ENCODE results near the gene MEX3D. TPM values are rescaled to one million over a fixed set of nuclear protein-coding genes. Genes with fewer than 3 reads are reported as not detected.

Gene MEX3D
- total RNA-seq, 1 donor from 2014 or later, result 25.3 TPM

DNA sequence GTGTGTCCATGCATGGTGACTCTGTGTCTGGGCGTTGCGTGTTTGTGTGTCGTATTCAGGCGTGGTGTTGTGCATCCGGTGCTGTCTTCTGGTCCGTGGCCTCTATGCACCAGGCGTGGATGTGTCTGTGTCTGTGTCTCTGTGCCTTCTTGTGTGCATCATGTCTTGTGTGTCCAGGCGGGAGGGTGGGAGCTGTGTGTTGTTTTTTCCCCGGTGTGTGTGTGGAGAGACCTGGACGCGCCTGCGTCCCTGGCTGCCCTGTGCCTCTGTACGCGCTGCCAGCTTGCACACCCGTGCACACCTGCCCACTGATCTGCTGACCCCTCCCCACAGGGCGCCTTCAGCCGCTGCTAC lies 43.2 kb downstream of the MEX3D start:
- Histone ChIP-seq H3K9me3 (no peaks in the 10 kb centered on the region), H3K27me3 (peaks cover 55% of the 10 kb centered on the region), H3K4me3 (no peak overlapping the region), H3K4me1 (no peaks in the 10 kb centered on the region), H3K36me3 (no peaks in the 10 kb centered on the region), H3K27ac (no peak overlapping the region)
- no peak for TF ChIP-seq CTCF (IDR thresholded peaks at IDR 0.05)
- no peak for ATAC-seq
- intact Hi-C loops (cut with DNase I), result no loop called here
- no peak for DNase-seq

DNA sequence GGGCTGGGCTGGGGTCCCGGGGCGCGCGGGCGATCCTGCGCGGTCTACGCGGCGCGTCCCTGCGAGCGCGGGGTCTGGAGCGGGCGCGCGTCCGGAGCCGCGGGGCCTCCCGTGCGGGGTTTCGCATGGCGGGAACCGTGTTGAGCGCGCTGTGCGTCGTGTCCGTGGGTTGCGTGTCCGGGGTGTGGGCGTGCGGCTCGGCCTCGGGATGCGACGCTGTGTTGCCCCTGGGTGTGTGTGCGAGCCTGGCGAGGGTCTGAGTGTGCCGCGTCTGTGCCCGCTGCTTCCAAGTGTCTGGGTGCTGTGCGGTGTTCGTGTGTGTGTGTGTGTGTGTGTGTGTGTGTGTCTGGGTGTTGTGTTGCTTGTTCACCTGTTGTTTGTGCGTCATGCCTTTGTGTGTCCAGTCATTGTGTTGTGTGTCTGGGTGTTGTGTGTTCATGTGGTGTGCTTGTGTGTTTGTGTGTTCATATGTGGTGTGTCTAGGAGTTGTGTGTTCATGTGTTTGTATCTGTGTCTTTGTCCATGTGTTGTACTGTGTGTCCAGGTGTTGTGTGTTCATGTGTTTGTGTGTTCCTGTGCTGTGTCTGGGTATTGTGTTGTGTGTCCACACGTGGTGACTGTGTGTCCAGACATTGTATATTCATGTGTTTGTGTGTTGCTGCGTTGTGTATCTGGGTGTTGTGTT lies 43.7 kb downstream of the MEX3D start:
- no peak for TF ChIP-seq CTCF (IDR thresholded peaks at IDR 0.05)
- H3K4me3 ChIP-seq, result no peak overlapping the region
- H3K27ac ChIP-seq, result no peak overlapping the region
- no peak for ATAC-seq
- no peaks in the 10 kb centered on the region for H3K36me3 ChIP-seq
- no peak for DNase-seq
- H3K9me3 ChIP-seq, result no peaks in the 10 kb centered on the region
- no peaks in the 10 kb centered on the region for H3K4me1 ChIP-seq
- intact Hi-C loops (cut with DNase I), result no loop called here
- H3K27me3 ChIP-seq, result peaks cover 53% of the 10 kb centered on the region

GRCh38 chr19:1523412-1524286 lies 44.5 kb downstream of the MEX3D start, which contains the start of gene PLK5:
TSS of gene PLK5 (plus strand) at chr19:1524077. CDS start at chr19:1526997, 2,920 bp downstream.
- no peak for TF ChIP-seq CTCF (IDR thresholded peaks at IDR 0.05)
- Histone ChIP-seq H3K27me3 (peaks cover 48% of the 10 kb centered on the region), H3K4me3 (no peak within 1 kb of the TSS), H3K4me1 (no peaks in the 10 kb centered on the region), H3K27ac (no peak within 1 kb of the TSS), H3K36me3 (no peaks in the 10 kb centered on the region), H3K9me3 (no peaks in the 10 kb centered on the region)
- intact Hi-C loops (cut with DNase I), result no loop called here
- DNase-seq (no peak), ATAC-seq (no peak)

DNA sequence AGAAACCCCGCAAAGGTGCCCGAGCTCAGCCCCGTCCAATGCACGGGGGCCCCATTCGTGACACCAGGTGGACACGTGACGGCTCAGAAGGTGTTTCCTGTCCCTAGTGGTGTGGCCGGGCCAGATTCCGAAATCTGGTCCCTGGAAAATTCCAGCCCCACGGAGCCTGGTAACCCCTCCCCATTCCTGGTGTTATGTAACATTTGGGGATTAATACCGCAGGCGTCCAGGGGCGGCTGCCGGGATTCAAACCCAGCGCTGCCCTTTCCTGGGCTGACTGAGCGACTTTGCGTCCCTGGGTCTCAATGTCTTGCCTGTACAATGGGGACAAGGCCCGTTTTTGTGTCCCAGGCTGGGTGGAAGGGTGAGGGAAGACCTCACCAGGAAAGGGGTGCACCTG lies 45.3 kb downstream of the MEX3D start:
- H3K4me1 ChIP-seq, result no peaks in the 10 kb centered on the region
- H3K27ac ChIP-seq, result no peak overlapping the region
- DNase-seq, result no peak
- intact Hi-C loops (cut with DNase I), result no loop called here
- TF ChIP-seq CTCF (IDR thresholded peaks at IDR 0.05), result no peak
- H3K4me3 ChIP-seq, result no peak overlapping the region
- H3K9me3 ChIP-seq, result no peaks in the 10 kb centered on the region
- no peak for ATAC-seq
- peaks cover 45% of the 10 kb centered on the region for H3K27me3 ChIP-seq
- H3K36me3 ChIP-seq, result no peaks in the 10 kb centered on the region

DNA sequence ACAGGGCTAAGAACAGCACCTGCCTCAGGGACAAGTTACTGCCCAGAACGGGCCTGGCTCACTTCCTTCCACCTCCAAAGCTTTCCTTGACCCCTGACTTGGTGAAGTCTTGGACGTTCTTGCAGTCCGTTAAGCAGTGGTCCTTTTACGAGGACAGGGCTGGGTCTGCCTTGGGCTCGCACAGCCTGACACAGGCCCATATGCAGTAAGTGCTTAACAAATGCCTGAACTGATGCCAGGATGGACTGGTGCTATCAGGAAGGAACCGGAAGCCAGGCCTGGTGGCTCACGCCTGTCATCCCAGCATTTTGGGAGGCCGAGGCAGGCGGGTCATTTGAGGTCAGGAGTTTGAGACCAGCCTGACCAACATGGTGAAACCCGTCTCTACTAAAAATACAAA lies 46.1 kb downstream of the MEX3D start:
- no peaks in the 10 kb centered on the region for H3K36me3 ChIP-seq
- no peak for TF ChIP-seq CTCF (IDR thresholded peaks at IDR 0.05)
- H3K27me3 ChIP-seq, result peaks cover 38% of the 10 kb centered on the region
- DNase-seq, result no peak
- H3K27ac ChIP-seq, result no peak overlapping the region
- H3K4me1 ChIP-seq, result no peaks in the 10 kb centered on the region
- no peak overlapping the region for H3K4me3 ChIP-seq
- ATAC-seq, result no peak
- intact Hi-C loops (cut with DNase I), result no loop called here
- no peaks in the 10 kb centered on the region for H3K9me3 ChIP-seq

Measured in upper lobe of right lung (tissue), 1 donor.